ENCODE measurements around the gene HES1. TPM values are rescaled to one million over a fixed set of nuclear protein-coding genes. Genes with fewer than 3 reads are reported as not detected.
"Not testable (repeated sequence)": the region's sequence is repeated elsewhere in the genome, so short reads cannot be mapped to it uniquely, and the experiment has no call there.

The HES1 gene
- total RNA-seq, 2 donors from 2014 or later, result 2.4 to 3.1 TPM

DNA sequence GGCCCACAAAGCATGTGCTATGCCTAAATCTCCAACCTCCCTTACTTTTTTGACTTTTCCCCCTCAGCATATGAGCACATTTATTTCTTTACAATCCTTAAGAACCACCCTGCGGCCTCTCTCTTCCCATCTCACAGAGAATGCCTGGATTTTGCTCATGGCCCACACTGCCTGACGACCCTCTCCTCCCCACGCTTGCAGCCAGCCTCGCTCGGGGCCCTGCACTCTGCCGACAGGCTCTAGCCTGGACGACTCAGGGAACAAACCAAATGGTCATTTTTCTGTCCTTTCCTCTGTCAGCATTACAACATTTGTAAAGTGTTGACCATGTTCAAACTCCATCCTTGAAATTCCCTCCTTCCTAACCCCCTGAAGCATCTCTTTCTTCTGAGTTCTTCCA is 11.7 kb downstream of the HES1 start:
- Mint-ChIP-seq H3K27me3 (peaks cover 22% of the 10 kb centered on the region), H3K4me3 (no peak overlapping the region), H3K36me3 (ENCODE audit: low read depth) (peaks cover 10% of the 10 kb centered on the region), H3K27ac (no peak overlapping the region), H3K4me1 (peaks cover 5% of the 10 kb centered on the region)
- H3K9me3 ChIP-seq (ENCODE audit: control insufficient read depth, low read length, poor library complexity, severe bottlenecking), result no peaks in the 10 kb centered on the region
- ATAC-seq (no peak), DNase-seq (no peak)

DNA sequence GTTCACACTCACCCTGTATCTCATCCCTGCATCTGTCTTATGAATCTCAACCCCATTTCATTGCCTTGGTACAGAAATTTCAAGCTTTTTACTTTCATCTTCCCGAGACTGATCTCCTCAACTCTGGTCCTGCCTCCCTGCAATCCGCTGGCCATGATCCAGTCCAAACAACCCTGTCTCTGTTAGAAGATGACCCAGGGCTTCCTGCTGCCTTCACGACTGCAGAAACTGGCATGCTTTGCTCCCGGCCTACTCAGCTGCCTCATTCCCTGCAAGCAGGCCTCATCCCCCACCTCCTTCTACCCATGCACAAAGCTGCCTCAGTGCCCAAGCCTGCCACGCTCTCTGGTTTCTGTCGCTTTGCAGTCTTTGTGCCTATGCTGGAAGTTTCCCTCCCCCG is 12.4 kb downstream of the HES1 start:
- no peaks in the 10 kb centered on the region for H3K9me3 ChIP-seq (ENCODE audit: control insufficient read depth, low read length, poor library complexity, severe bottlenecking)
- H3K27ac Mint-ChIP-seq, result no peak overlapping the region
- peaks cover 7% of the 10 kb centered on the region for H3K4me1 Mint-ChIP-seq
- H3K27me3 Mint-ChIP-seq, result peaks cover 29% of the 10 kb centered on the region
- H3K36me3 Mint-ChIP-seq (ENCODE audit: low read depth), result peaks cover 13% of the 10 kb centered on the region
- no peak overlapping the region for H3K4me3 Mint-ChIP-seq
- DNase-seq, result no peak
- no peak for ATAC-seq

DNA sequence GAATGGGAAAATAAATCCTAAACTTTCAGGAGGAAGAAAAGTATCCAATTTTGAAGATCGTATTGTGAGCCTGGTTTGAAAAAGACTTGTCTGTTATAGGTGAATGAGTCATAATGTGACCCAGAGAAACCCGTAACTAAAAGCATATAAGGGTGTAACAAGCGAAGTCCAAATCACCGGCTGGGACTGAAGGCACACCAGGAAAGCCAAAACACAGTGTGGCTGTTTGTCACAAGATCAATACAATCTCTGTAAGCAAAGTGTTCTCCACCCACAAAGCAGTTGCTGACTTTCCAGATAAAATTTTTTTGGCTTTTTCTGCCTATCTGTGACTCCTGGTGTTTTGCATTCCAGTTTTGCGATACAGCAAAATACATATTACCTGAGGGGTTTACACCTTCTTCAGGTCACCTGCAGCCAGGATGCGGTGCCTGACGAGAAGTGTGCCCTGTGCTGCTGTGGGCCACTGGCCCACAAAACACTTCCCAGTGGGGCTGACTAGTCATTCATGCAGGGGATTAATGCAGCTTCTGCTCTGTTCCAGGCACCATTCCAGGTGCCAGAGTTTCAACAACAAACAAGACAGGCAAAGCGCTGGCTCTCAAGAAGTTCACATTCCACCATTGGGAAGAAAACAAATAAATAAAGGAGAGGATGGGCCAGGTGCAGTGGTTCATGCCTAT is 14.4 kb downstream of the HES1 start:
- no peaks in the 10 kb centered on the region for H3K9me3 ChIP-seq (ENCODE audit: control insufficient read depth, low read length, poor library complexity, severe bottlenecking)
- Mint-ChIP-seq H3K36me3 (ENCODE audit: low read depth) (peaks cover 14% of the 10 kb centered on the region), H3K27ac (no peak overlapping the region), H3K27me3 (peaks cover 42% of the 10 kb centered on the region), H3K4me1 (peaks cover 7% of the 10 kb centered on the region), H3K4me3 (no peak overlapping the region)
- DNase-seq, result no peak
- ATAC-seq, result no peak

DNA sequence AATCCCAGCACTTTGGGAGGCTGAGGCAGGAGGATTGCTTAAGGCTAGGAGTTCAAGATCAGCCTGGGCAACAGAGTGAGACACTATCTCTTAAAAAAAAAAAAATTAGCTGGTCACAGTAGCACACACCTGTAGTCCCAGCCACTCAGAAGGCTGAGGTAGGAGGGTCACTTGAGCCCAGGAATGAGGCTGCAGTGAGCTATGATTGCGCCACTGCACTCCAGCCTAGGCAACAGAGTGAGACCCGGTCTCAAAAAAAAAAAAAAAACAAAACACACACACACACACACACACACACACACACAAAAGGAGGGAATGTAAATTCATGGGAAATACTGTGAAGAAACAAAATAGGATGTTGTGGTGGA is 15.0 kb downstream of the HES1 start:
- not testable (repeated sequence) for ATAC-seq; H3K9me3 ChIP-seq (ENCODE audit: control insufficient read depth, low read length, poor library complexity, severe bottlenecking); H3K4me1 Mint-ChIP-seq; H3K4me3 Mint-ChIP-seq; DNase-seq; H3K27ac Mint-ChIP-seq
- Mint-ChIP-seq H3K27me3 (peaks cover 42% of the 10 kb centered on the region), H3K36me3 (ENCODE audit: low read depth) (peaks cover 14% of the 10 kb centered on the region)

DNA sequence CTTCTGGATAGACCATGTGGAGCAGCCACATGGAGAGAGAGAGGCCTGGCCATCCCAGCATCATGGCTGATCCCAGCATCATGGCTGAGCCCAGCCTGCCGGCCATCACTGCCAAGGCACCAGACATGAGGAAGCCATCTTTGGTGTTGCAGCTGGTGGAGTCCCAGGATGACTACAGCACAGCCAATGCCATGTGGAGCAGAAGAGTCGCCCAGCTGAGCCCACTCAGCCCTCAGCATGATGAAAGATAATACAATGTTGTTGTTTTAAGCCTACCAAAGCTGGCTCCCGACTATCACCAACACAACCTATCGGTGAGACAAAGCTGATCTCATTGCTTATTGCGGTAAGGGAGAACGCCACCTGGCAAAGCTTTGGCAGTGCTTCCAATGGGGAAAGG is 18.4 kb downstream of the HES1 start:
- DNase-seq (no peak), ATAC-seq (no peak)
- Mint-ChIP-seq H3K4me3 (no peak overlapping the region), H3K4me1 (peaks cover 4% of the 10 kb centered on the region), H3K27ac (no peak overlapping the region), H3K36me3 (ENCODE audit: low read depth) (peaks cover 4% of the 10 kb centered on the region), H3K27me3 (peaks cover 39% of the 10 kb centered on the region)
- no peaks in the 10 kb centered on the region for H3K9me3 ChIP-seq (ENCODE audit: control insufficient read depth, low read length, poor library complexity, severe bottlenecking)

DNA sequence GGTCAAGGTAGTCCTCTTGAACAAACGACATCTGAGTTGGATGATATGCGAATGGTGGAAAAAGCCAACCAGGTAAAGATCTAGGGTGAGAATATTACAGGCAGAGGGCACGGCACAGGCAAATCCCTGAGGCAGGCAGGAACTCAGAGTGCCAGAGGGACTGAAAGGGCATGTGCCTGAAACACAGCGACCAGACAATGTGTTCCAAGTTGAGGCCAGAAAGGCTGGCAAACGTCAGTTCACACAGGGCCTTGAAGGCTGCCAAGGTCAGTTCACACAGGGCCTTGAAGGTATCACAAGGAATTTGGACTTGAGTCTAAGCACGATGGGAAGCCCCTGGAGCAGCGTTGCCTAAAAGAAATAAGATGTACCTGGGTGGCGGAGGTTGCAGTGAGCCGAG is 20.1 kb downstream of the HES1 start:
- H3K27me3 Mint-ChIP-seq, result peaks cover 42% of the 10 kb centered on the region
- peaks cover 4% of the 10 kb centered on the region for H3K4me1 Mint-ChIP-seq
- ATAC-seq (no peak), DNase-seq (no peak)
- H3K36me3 Mint-ChIP-seq (ENCODE audit: low read depth), result peaks cover 4% of the 10 kb centered on the region
- H3K4me3 Mint-ChIP-seq, result no peak overlapping the region
- no peak overlapping the region for H3K27ac Mint-ChIP-seq
- no peaks in the 10 kb centered on the region for H3K9me3 ChIP-seq (ENCODE audit: control insufficient read depth, low read length, poor library complexity, severe bottlenecking)

DNA sequence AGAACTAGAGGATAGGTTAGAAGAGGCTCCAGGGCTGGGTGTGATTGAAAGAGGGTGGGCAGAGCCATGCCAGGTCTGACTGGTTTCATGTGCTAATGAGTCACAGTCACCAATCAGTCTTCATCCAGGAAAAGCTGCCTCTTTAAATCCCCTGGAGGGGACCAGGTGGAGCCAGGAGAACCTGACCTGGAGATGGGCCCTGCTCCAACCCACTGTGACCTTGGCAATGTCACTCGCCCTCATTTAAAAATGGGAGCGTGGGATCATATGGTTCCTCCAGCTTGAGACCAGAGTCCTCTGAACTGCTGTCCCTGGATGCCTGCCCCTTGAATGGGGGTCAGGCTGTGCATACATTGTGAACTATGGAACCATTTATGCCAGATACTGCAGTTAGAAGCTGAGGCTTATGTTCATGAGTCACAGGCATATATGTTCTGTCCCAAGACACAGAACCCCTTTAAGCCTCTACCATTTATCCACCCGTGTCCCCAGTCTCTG is 23.0 kb downstream of the HES1 start:
- peaks cover 52% of the 10 kb centered on the region for H3K27me3 Mint-ChIP-seq
- no peak for DNase-seq
- H3K4me3 Mint-ChIP-seq, result no peak overlapping the region
- H3K36me3 Mint-ChIP-seq (ENCODE audit: low read depth), result peaks cover 5% of the 10 kb centered on the region
- H3K9me3 ChIP-seq (ENCODE audit: control insufficient read depth, low read length, poor library complexity, severe bottlenecking), result no peaks in the 10 kb centered on the region
- peaks cover 2% of the 10 kb centered on the region for H3K4me1 Mint-ChIP-seq
- no peak overlapping the region for H3K27ac Mint-ChIP-seq
- no peak for ATAC-seq

DNA sequence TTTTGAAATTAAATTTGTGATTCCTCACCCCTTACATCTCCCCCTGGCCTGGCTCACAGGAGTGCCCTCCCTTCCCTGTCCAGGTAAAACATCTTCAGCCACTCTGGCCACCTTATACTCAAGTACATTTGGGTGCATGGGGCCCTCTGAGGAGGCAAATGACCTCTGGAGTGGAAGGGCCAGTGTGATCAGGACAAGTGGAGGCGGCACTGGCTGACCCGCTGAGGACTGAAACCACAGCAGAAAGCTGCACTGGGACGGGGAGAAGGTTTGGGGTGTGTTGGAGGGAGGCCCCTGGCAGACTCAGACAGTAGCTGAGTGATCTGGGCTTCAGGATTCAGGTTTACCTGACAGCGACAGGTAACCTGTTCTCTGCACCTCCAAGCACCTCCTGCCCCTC is 24.2 kb downstream of the HES1 start:
- no peak overlapping the region for H3K27ac Mint-ChIP-seq
- H3K9me3 ChIP-seq (ENCODE audit: control insufficient read depth, low read length, poor library complexity, severe bottlenecking), result no peaks in the 10 kb centered on the region
- H3K4me1 Mint-ChIP-seq, result peaks cover 2% of the 10 kb centered on the region
- DNase-seq (no peak), ATAC-seq (no peak)
- no peak overlapping the region for H3K4me3 Mint-ChIP-seq
- H3K36me3 Mint-ChIP-seq (ENCODE audit: low read depth), result peaks cover 7% of the 10 kb centered on the region
- peaks cover 57% of the 10 kb centered on the region for H3K27me3 Mint-ChIP-seq

DNA sequence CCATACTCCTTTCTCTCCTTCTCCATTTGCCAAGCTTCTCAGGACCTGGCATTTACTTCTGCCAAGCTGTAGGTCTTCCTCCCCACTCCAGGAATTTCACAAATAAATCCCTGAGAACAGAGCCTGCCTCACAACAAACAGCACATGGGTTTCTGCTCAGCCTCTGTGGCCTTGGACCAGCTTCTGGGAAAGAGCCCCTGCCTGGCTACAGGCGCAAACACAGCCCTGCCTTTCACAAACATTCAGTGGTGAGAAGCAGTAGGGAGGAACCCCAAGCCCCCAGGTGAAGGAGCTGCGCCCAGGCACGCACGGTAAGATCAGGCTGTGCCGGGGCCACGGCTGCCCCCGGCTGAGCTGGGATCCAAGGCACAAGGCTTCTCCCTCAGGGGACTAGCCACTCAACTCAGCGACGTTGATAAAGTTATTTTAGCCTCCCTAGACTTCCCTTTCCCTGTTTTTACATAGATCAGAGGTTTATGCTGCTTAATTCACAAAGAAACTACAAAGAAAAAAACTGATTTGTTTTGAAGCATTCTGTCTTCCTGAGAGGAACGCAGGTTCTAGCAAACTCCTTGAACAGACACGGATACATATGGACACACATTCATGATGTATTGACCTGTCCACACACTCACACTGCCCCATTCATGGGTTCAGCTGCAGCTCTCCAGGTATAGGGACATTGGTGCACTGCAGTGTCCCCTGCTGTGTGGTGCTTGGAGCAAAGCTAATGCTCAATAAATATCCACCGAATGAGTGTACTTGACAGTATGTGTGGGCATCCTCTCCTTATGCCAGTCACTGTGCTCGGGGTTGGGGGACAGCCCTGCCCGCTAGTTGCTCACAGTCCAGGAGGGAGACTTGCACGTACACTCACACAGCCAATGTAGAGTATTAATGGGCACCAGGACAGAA is 25.4 kb downstream of the HES1 start:
- Mint-ChIP-seq H3K36me3 (ENCODE audit: low read depth) (peaks cover 9% of the 10 kb centered on the region), H3K4me3 (no peak overlapping the region), H3K27ac (no peak overlapping the region), H3K27me3 (peaks cover 68% of the 10 kb centered on the region), H3K4me1 (peaks cover 2% of the 10 kb centered on the region)
- no peak for DNase-seq
- no peaks in the 10 kb centered on the region for H3K9me3 ChIP-seq (ENCODE audit: control insufficient read depth, low read length, poor library complexity, severe bottlenecking)
- no peak for ATAC-seq

DNA sequence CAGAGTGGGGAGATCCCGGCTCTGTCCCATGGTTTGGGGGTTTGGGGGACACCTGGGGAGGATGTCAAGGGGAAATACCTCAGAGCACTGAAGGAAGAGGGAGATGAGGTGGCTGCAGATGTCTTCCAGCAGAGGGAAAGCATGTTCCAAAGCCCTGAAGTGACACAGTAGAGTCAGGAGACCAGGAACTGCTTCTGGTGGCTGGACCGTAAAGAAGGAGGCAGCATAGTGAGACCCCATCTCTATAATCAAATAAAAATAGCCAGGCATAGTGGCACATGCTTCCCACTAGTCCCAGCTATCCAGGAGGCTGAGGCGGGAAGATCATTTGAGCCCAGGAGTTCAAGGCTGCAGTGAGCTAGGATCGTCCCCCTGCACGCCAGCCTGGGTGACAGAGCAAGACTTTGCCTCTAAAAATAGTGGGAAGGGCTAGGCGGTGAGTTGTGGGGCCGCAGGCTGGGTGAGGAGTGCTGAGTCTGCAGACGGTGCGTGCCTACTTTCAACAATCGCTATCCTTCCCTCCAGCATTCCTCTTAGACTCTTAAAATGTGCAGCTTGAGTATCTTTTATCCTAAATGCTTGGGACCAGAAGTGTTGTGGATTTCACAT is 26.2 kb downstream of the HES1 start:
- peaks cover 9% of the 10 kb centered on the region for H3K36me3 Mint-ChIP-seq (ENCODE audit: low read depth)
- no peaks in the 10 kb centered on the region for H3K9me3 ChIP-seq (ENCODE audit: control insufficient read depth, low read length, poor library complexity, severe bottlenecking)
- ATAC-seq (no peak), DNase-seq (no peak)
- no peak overlapping the region for H3K27ac Mint-ChIP-seq
- no peak overlapping the region for H3K4me3 Mint-ChIP-seq
- peaks cover 69% of the 10 kb centered on the region for H3K27me3 Mint-ChIP-seq
- H3K4me1 Mint-ChIP-seq, result peaks cover 2% of the 10 kb centered on the region

DNA sequence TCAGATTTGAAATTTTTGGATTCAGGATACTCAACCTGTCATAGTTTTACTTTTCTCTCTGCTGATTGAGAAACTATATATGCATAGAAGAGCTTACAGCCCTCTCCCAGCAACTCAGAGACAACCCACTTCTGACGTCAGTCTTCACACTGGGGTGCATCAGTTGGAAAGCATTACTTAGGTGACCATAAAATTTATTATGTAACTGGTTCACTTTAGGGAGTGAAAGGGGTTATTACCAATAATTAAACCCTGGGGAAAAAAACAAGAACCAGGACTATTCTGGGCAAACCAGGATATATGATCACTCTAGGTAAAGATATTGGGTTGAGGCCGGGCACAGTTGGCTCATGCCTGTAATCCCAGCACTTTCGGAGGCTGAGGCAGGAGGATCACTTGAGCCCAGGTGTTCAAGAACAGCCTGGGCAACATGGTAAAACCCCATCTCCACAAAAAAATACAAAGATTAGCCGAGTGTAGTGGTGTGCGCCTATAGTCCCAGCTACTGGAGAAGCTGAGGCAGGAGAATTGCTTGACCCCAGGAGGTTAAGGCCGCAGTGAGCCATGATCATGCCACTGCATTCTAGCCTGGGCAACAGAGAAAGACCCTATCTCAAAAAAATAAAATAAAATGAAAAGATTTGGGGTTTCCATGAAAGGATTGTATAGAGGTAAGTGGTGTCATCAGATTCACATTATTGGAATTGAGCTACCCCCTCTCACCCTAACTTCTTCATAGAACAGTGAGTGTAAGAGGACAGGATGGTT is 27.1 kb downstream of the HES1 start:
- Mint-ChIP-seq H3K36me3 (ENCODE audit: low read depth) (peaks cover 9% of the 10 kb centered on the region), H3K27ac (no peak overlapping the region), H3K4me3 (no peak overlapping the region), H3K4me1 (peaks cover 4% of the 10 kb centered on the region), H3K27me3 (peaks cover 73% of the 10 kb centered on the region)
- no peak for DNase-seq
- no peak for ATAC-seq
- H3K9me3 ChIP-seq (ENCODE audit: control insufficient read depth, low read length, poor library complexity, severe bottlenecking), result no peaks in the 10 kb centered on the region

DNA sequence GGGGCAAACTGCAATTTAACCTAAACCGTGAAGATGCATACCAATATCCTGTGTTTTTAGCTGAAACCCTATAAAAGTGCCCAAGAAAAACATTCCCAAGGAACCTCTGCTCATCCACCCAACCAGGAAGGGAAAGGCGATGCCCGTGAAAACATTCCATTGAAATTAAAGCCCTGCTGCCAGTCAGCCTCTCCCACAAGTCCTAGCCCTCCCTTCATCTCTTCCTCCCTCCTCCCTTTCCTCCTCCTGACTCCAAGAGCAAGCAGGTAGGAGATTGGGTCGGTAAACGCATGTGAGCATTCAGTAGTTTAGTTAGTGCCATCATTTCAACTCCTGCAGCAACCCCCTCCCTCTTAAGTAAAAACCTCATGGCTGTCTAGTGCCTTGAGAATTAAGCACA is 27.7 kb downstream of the HES1 start:
- Mint-ChIP-seq H3K27me3 (peaks cover 79% of the 10 kb centered on the region), H3K4me3 (no peak overlapping the region)
- no peak for ATAC-seq

DNA sequence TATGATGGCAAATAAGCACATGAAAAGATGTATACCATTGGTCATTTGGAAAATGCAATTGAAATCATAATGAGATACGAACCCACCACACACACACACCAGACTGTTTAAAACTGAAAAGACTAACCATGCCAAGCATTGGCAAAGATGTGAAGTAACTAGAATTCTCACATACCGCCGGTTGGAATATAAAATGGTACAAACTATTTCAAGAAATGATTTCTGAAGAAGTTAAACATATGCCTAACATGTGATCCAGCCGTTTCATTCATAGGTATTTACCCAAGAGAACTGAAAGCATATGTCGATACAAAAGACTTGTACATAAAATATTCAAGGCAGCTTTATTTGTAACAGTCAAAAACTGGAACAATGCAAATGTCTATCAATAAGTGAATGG is 28.9 kb downstream of the HES1 start:
- Mint-ChIP-seq H3K27ac (no peak overlapping the region), H3K36me3 (ENCODE audit: low read depth) (peaks cover 9% of the 10 kb centered on the region), H3K27me3 (peaks cover 91% of the 10 kb centered on the region), H3K4me1 (peaks cover 4% of the 10 kb centered on the region), H3K4me3 (no peak overlapping the region)
- ATAC-seq (no peak), DNase-seq (no peak)
- H3K9me3 ChIP-seq (ENCODE audit: control insufficient read depth, low read length, poor library complexity, severe bottlenecking), result no peaks in the 10 kb centered on the region

More for the DNA sequence above, 27.7 kb downstream of the HES1 start:
- Mint-ChIP-seq H3K4me1 (peaks cover 4% of the 10 kb centered on the region), H3K36me3 (ENCODE audit: low read depth) (peaks cover 9% of the 10 kb centered on the region), H3K27ac (no peak overlapping the region)
- DNase-seq, result no peak
- no peaks in the 10 kb centered on the region for H3K9me3 ChIP-seq (ENCODE audit: control insufficient read depth, low read length, poor library complexity, severe bottlenecking)

Data from T-helper 17 cell (primary cell).